HUES48 (cell line): ENCODE data around the gene TMEM134.
"Not testable (repeated sequence)": the region's sequence is repeated elsewhere in the genome, so short reads cannot be mapped to it uniquely, and the experiment has no call there.

ENCODE experiments used
- H3K27ac ChIP-seq: one replicate; pipeline ENCODE4 v1.7.0; 2013; ENCODE audit warnings: low read depth, low read length, inconsistent platforms
- H3K27me3 ChIP-seq: 2 replicates; pipeline ENCODE4 v1.6.1; 2013; ENCODE audit warnings: mild to moderate bottlenecking, low read length; ENCODE audit not compliant: control insufficient read depth, insufficient read depth
- H3K36me3 ChIP-seq: 2 replicates; pipeline ENCODE4 v1.6.1; 2013; ENCODE audit warnings: low read length; ENCODE audit not compliant: control insufficient read depth, insufficient read depth
- H3K4me1 ChIP-seq: 2 replicates; pipeline ENCODE4 v1.6.1; 2013; ENCODE audit warnings: mild to moderate bottlenecking, low read length; ENCODE audit not compliant: control insufficient read depth, insufficient read depth
- H3K4me3 ChIP-seq: 2 replicates; pipeline ENCODE4 v1.5.1; 2013; ENCODE audit warnings: mild to moderate bottlenecking, low read depth, low read length
- H3K9ac ChIP-seq: 2 replicates; pipeline ENCODE4 v1.6.1; 2013; ENCODE audit warnings: mild to moderate bottlenecking, low read depth, low read length, moderate library complexity
- H3K9me3 ChIP-seq: 2 replicates; pipeline ENCODE4 v1.6.1; 2013; ENCODE audit warnings: low read length; ENCODE audit not compliant: control insufficient read depth, insufficient read depth

Gene TMEM134

DNA sequence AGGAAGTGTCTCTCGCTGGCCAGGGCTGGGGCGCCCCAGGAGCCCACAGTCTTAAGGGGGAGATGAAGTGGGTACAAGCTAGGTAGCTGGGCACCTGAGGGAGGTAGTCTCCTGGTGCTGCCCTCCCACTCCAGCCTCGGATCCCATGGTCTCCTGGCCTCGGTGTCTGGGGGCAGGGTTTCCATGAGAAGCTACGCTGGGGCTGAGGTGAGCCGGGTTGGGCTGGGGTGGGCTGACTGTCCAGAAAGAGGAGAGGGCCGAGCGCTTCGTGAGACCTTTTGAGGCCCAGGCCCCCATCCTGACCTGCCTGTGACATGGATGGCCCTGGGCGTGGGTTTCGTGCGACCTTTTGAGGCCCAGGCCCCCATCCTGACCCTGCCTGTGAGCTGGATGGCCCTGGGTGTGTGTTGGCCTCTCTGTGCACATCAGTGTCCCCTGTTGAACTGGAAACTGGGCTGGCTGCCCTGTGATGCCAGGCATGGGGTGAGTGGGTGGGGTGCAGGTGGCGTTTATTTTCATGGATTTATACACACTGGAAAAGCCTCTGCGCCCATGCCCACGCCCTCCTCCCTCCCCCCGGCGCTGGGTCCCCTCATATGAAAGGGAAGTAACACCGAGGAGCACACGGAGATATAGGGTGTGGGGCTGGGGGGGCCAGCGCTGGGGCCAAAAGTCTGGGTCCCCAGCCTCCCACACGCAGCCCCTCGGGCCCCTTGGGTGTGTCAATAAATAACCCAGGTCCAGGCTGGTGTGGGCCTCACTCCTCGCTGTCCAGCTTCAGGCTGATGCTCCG lies 22.4 kb upstream of the TMEM134 start:
- H3K36me3 ChIP-seq = peaks cover 52% of the 10 kb centered on the region
- no peaks in the 10 kb centered on the region for H3K9me3 ChIP-seq
- no peaks in the 10 kb centered on the region for H3K27me3 ChIP-seq
- H3K9ac ChIP-seq = no peak overlapping the region
- H3K27ac ChIP-seq = no peak overlapping the region
- no peak overlapping the region for H3K4me3 ChIP-seq
- H3K4me1 ChIP-seq = no peaks in the 10 kb centered on the region

- H3K4me3 ChIP-seq = no peak overlapping the region
- no peaks in the 10 kb centered on the region for H3K9me3 ChIP-seq
- H3K36me3 ChIP-seq = peaks cover 47% of the 10 kb centered on the region
- H3K4me1 ChIP-seq = no peaks in the 10 kb centered on the region; the same call in 1 of the 2 replicates
- no peak overlapping the region for H3K27ac ChIP-seq
- H3K27me3 ChIP-seq = no peaks in the 10 kb centered on the region
- no peak overlapping the region for H3K9ac ChIP-seq
Measured at GRCh38 chr11:67490727-67491065, 21.6 kb upstream of the TMEM134 start.

DNA sequence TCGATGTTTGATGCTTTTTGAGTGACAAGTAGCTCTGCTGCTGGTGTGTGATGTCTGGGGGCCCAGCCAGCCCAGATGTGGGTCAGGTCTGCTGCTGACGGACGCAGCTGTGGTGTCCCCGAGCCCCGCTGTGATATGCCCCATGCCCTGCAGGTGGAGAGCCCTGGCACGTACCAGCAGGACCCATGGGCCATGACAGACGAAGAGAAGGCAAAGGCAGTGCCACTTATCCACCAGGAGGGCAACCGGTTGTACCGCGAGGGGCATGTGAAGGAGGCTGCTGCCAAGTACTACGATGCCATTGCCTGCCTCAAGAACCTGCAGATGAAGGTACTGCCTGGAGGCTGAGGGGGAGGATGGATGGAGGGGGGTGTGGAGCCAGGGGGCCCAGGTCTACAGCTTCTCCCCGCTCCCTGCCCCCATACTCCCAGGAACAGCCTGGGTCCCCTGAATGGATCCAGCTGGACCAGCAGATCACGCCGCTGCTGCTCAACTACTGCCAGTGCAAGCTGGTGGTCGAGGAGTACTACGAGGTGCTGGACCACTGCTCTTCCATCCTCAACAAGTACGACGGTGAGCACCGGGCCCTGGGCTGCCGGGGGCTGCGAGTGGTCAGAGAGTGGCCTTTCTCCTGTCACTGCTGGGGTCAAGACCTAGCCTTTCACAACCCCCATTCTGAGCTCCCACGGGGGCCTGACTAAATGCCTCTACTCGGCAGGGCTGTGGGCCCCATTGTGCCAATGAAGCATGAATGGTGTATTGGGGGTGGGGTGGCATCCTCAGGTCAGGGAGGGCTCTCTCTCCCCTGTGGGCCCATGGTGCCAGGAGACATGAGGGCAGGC lies 21.1 kb upstream of the TMEM134 start:
- peaks cover 44% of the 10 kb centered on the region for H3K36me3 ChIP-seq
- H3K9ac ChIP-seq = no peak overlapping the region

GRCh38 chr11:67489203-67489884 lies 20.3 kb upstream of the TMEM134 start:
- peaks cover 43% of the 10 kb centered on the region for H3K36me3 ChIP-seq
- H3K27ac ChIP-seq = no peak overlapping the region
- H3K4me1 ChIP-seq = no peaks in the 10 kb centered on the region; the same call in 1 of the 2 replicates
- no peaks in the 10 kb centered on the region for H3K27me3 ChIP-seq
- H3K9me3 ChIP-seq = no peaks in the 10 kb centered on the region
- H3K4me3 ChIP-seq = no peak overlapping the region
- no peak overlapping the region for H3K9ac ChIP-seq

More for the DNA sequence above, 21.1 kb upstream of the TMEM134 start:
- Histone ChIP-seq H3K27ac (no peak overlapping the region), H3K27me3 (no peaks in the 10 kb centered on the region), H3K4me1 (no peaks in the 10 kb centered on the region; the same call in 1 of the 2 replicates), H3K4me3 (no peak overlapping the region), H3K9me3 (no peaks in the 10 kb centered on the region)

- H3K36me3 ChIP-seq = peaks cover 26% of the 10 kb centered on the region
- no peak overlapping the region for H3K9ac ChIP-seq
- H3K27me3 ChIP-seq = peaks cover 8% of the 10 kb centered on the region
- H3K4me1 ChIP-seq = no peaks in the 10 kb centered on the region; the same call in 1 of the 2 replicates
- H3K27ac ChIP-seq = no peak overlapping the region
- no peaks in the 10 kb centered on the region for H3K9me3 ChIP-seq
- no peak overlapping the region for H3K4me3 ChIP-seq
Measured at GRCh38 chr11:67486481-67487195, 17.6 kb upstream of the TMEM134 start.

GRCh38 chr11:67485873-67486361 lies 16.9 kb upstream of the TMEM134 start:
- H3K36me3 ChIP-seq = peaks cover 20% of the 10 kb centered on the region
- H3K4me3 ChIP-seq, H3K27me3 ChIP-seq, H3K9ac ChIP-seq, H3K9me3 ChIP-seq, H3K4me1 ChIP-seq, H3K27ac ChIP-seq: not testable (repeated sequence)

- Histone ChIP-seq H3K9me3 (no peaks in the 10 kb centered on the region), H3K27me3 (peaks cover 8% of the 10 kb centered on the region), H3K4me3 (no peak overlapping the region), H3K27ac (no peak overlapping the region), H3K36me3 (peaks cover 10% of the 10 kb centered on the region; the same call in 1 of the 2 replicates), H3K4me1 (no peaks in the 10 kb centered on the region; the same call in 1 of the 2 replicates), H3K9ac (no peak overlapping the region)
Measured at GRCh38 chr11:67484847-67485311, 15.8 kb upstream of the TMEM134 start.

DNA sequence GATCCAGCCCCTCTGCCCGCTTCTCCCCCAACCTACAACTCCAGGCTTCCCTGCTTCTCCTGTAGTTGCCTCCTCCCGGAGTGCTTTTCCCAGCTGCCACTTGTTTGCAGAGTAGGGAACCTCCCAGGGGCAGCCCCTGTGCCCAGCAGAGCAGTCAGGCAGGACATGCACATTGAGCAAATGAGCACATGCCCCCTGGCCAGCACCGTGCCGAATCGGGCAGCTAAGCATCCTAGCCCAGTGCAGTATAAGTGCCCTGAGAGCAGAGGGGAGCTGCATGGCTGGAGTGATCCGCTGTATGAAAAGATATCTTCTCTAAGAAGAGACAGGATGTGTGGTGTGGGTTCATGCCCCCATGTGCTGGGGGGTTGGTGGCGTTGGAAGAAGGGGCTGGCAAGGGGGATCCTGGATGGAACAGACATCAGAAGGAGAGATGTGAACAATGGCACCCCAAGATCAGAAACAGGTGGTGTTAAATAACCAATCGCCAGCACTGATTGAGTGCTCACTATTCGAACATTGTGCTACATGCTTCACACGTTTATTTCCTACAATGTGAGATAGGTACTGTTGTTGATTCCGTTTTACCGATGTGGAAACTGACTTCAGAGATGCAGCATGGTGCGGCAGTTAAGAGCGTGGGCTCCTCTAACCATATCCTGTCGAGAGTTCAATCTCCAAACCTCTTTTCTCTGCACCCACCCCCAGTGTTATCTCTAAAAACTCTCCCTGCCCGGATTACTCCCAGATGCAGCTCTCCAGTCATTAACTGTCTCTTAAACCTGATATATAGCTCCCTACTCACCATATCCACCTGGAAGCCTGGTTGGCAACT lies 15.0 kb upstream of the TMEM134 start:
- Histone ChIP-seq H3K4me3 (no peak overlapping the region), H3K27ac (no peak overlapping the region), H3K36me3 (peaks cover 3% of the 10 kb centered on the region; the same call in 1 of the 2 replicates), H3K27me3 (peaks cover 8% of the 10 kb centered on the region), H3K9ac (no peak overlapping the region), H3K9me3 (no peaks in the 10 kb centered on the region), H3K4me1 (no peaks in the 10 kb centered on the region; the same call in 1 of the 2 replicates)

DNA sequence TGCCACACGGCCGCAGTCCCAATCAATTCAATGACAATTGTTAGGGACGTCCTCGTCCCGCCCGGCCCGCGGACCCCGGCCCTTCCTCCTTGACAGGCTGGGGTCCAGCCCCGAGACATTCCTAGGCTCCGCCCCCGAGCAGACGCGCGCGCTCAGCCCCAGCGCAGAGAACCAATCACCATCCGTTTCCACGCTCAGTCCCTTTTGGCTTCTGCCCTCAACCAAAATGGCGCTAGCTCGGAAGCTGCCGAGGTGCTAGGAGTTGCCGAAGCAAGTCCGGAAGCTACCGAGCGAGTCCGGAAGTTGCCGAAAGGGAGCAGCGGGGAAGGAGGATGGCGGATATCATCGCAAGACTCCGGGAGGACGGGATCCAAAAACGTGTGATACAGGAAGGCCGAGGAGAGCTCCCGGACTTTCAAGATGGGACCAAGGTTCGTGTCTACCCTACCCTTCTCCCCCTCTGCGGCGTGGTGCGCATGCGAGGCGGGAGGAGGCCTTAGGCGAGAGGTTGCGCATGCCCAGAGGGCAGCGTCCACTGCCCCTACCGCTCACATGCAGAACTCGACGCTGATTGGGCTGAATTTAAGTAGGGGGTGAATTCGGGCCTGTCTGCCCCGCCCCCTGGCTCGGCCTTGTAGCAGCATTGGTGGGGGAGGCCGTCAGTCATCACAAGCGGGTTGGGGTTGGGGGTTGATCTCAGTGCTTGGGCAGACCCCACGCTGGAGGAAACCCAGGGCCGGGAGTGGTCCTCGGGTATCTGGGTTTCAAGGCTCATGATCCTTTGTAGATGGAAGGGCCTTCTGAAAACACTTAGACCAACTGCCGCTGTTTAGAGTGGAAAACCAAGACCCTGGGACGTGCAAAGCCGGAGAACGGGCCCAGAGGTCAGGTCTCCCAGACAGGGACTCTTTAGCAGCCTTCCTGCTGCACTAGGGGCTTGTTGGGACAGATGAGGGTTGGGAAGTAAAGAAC lies 14.1 kb upstream of the TMEM134 start, which contains the start of gene AIP:
TSS of gene AIP (plus strand) at position 200 of the 972 bp plus-strand sequence. CDS start at position 333, 133 bp downstream.
- Histone ChIP-seq H3K4me3 (peak within 1 kb of the TSS; percentile 63), H3K4me1 (no peaks in the 10 kb centered on the region; the same call in 1 of the 2 replicates)

More for the DNA sequence above, 14.1 kb upstream of the TMEM134 start, which contains the start of gene AIP:
- Histone ChIP-seq H3K9ac (peak within 1 kb of the TSS; percentile 70), H3K36me3 (peaks cover 3% of the 10 kb centered on the region; the same call in 1 of the 2 replicates), H3K27me3 (peaks cover 8% of the 10 kb centered on the region), H3K9me3 (no peaks in the 10 kb centered on the region), H3K27ac (peak within 1 kb of the TSS; percentile 56)
